ENCODE data around the gene LSM14B.

LSM14B gene

DNA sequence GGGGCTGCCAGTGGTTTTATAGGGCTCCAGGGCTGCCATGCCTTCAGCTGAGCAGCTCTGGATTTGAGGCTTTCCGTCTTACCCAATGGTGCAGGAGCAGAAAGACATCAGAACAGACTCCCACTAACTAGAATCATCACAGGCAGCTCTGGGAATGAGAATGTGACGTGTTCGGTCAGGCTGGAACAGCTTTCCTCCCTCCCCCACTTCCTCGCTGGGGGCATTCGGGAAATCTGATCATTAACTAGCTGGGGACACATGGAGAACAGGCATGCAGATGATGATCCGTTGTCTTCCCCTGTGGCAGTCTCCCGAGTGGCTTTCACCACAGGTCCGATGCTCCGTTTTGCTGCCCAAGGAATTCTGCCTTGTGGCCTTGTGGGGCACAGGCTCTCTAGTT is 55.0 kb downstream of the LSM14B start:
- no peak overlapping the region for H3K9ac ChIP-seq (ENCODE audit: low read length)
- no peaks in the 10 kb centered on the region for H3K9me3 ChIP-seq (ENCODE audit: control insufficient read depth, insufficient read depth, low read depth, low read length)
- H3K27ac ChIP-seq (ENCODE audit: low read depth, low read length), result no peak overlapping the region
- H3K36me3 ChIP-seq (ENCODE audit: control insufficient read depth, insufficient read depth, low read length), result peaks cover 44% of the 10 kb centered on the region
- peaks cover 6% of the 10 kb centered on the region; the same call in 1 of the 2 replicates for H3K4me1 ChIP-seq (ENCODE audit: control insufficient read depth, insufficient read depth, low read length)
- H3K4me3 ChIP-seq (ENCODE audit: low read depth, low read length), result no peak overlapping the region
- H3K27me3 ChIP-seq (ENCODE audit: control insufficient read depth, insufficient read depth, low read length), result no peaks in the 10 kb centered on the region

DNA sequence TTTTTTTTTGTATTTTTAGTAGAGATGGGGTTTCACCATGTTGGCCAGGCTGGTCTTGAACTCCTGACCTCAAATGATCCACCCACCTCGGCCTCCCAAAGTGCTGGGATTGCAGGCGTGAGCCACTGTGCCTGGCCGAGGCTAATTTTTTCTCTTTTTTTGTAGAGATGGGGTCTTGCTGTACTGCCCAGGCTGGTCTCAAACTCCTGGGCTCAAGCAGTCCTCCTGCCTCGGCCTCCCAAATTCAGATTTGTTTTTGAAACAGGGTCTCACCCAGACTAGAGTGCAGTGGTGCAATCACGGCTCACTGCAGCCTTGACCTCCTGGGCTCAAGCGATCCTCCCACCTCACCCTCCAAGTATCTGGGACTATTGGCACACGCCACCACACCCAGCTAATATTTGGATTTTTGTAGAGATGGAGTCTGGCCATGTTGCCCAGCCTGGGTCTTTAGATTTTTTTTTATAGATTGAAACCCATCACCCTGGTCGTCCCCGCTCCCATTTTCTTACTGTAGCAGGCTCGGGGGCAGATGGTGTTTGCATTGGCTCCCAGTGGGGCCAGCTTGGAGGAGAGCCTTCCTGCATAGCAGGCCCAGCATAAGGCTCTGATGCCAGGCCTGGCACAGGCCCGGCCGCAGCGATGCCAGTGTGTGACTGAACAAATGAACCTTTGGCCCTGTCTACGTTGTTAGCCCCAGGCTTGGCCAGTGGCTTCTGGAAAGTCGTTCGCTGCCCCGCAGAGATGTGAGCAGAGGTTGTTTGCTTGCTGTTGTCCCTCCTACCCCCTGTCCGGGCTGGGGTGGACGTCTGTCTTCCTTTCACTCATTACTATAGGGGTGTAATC is 56.3 kb downstream of the LSM14B start:
- H3K9ac ChIP-seq (ENCODE audit: low read length), result no peak overlapping the region
- H3K27ac ChIP-seq (ENCODE audit: low read depth, low read length), result no peak overlapping the region
- peaks cover 7% of the 10 kb centered on the region for H3K4me1 ChIP-seq (ENCODE audit: control insufficient read depth, insufficient read depth, low read length)
- no peaks in the 10 kb centered on the region for H3K27me3 ChIP-seq (ENCODE audit: control insufficient read depth, insufficient read depth, low read length)
- no peaks in the 10 kb centered on the region for H3K9me3 ChIP-seq (ENCODE audit: control insufficient read depth, insufficient read depth, low read depth, low read length)
- H3K4me3 ChIP-seq (ENCODE audit: low read depth, low read length), result no peak overlapping the region
- peaks cover 36% of the 10 kb centered on the region for H3K36me3 ChIP-seq (ENCODE audit: control insufficient read depth, insufficient read depth, low read length)

DNA sequence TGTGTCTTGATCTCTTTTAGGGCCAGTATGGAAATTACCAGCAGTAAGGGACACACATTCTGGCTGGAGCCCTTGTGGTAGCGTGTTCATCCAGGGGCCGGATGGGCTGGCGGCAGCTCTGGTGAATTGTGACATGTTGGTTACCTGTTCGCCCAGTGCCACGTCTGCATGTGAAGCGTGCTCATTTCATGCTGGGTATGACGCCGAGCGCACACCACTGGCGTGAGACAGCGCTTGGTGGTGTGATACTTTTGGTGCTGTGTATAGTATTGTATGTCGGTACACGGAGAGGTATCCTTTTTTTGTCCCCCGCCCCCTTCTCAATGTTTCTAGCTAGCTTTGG is 56.9 kb downstream of the LSM14B start:
- Histone ChIP-seq H3K36me3 (ENCODE audit: control insufficient read depth, insufficient read depth, low read length) (peaks cover 36% of the 10 kb centered on the region), H3K9ac (ENCODE audit: low read length) (no peak overlapping the region)

DNA sequence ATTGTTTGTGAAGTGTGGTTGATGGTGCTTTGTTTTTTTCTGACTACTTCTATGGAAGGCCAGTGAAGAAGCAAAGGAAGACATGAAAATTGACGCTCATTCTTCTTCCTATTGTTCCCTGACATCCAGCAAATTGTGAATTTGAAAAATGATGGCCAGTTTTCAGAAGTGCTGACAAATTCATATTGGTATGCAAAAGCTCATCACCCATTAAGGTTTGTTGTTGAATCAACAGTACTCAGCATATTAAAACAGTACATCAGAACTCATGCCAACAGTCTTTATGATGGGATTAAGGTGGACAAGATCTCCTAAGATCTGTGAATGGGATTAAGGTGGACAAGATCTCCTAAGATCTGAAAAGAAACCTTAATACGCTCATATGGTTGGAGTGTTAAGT is 59.5 kb downstream of the LSM14B start:
- Histone ChIP-seq H3K27me3 (ENCODE audit: control insufficient read depth, insufficient read depth, low read length) (no peaks in the 10 kb centered on the region), H3K36me3 (ENCODE audit: control insufficient read depth, insufficient read depth, low read length) (peaks cover 15% of the 10 kb centered on the region), H3K9me3 (ENCODE audit: control insufficient read depth, insufficient read depth, low read depth, low read length) (no peaks in the 10 kb centered on the region), H3K4me3 (ENCODE audit: low read depth, low read length) (peak overlapping the region; percentile 98), H3K4me1 (ENCODE audit: control insufficient read depth, insufficient read depth, low read length) (peaks cover 11% of the 10 kb centered on the region), H3K27ac (ENCODE audit: low read depth, low read length) (peak overlapping the region; percentile 88; the same call in 1 of the 2 replicates), H3K9ac (ENCODE audit: low read length) (no peak overlapping the region)

More for the DNA sequence above, 56.9 kb downstream of the LSM14B start:
- no peaks in the 10 kb centered on the region for H3K9me3 ChIP-seq (ENCODE audit: control insufficient read depth, insufficient read depth, low read depth, low read length)
- no peaks in the 10 kb centered on the region for H3K27me3 ChIP-seq (ENCODE audit: control insufficient read depth, insufficient read depth, low read length)
- peaks cover 11% of the 10 kb centered on the region for H3K4me1 ChIP-seq (ENCODE audit: control insufficient read depth, insufficient read depth, low read length)
- H3K27ac ChIP-seq (ENCODE audit: low read depth, low read length), result no peak overlapping the region
- no peak overlapping the region for H3K4me3 ChIP-seq (ENCODE audit: low read depth, low read length)

DNA sequence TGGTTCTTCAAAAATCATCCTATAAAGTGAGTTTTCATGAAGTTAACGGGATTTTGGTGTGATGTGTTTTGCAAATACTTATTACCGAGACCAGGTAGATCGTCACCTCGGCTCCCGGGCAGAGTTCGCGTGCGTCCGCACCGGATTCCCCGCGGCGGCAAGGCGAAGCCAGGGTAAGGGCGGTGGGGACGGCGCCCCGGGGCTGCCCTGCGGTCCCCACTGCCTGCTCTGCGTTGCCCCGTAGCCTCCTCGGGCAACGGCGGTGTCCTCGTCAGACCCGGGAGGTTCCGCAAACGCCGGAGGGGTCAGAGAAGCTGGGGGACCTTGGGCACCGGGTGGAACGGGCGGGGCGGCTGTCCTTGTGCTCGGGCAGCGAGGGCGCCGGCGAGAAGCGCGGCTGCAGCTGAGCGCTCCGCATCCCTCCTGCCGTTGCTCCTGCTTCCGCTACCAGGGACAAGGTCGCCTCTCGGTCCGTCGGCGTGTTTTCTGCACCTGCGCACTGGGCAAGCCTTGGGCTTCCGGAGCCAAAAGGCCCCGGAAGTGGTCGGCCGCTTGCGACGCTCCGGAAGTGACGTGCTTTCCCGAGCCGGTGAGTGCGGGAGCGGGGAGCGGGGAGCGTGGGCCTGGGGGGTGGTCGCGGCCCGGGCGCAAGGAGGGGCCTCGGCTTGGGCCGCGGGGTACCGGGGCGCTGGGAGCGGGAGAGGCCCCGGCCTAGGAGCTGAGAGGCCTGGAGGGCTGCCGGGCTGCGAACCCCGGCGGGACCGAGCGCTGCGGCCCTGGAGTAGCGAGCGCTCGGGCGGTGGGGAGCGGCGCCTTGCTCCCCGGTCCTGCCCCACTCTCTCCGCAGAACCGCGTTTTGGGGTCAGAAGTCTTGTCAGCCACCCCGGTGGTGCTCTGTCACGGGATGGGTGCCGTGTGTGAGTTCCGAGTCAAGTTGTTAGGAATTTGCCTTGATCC is 60.5 kb downstream of the LSM14B start, which contains the start of gene MTG2:
Gene MTG2, plus strand, starts transcription at position 560 of the 957 bp plus-strand sequence. CDS start 10,393 bp downstream, outside the sequence.
- H3K27ac ChIP-seq (ENCODE audit: low read depth, low read length), result peak within 1 kb of the TSS; percentile 88
- peaks cover 11% of the 10 kb centered on the region for H3K36me3 ChIP-seq (ENCODE audit: control insufficient read depth, insufficient read depth, low read length)
- H3K9me3 ChIP-seq (ENCODE audit: control insufficient read depth, insufficient read depth, low read depth, low read length), result no peaks in the 10 kb centered on the region
- no peaks in the 10 kb centered on the region for H3K27me3 ChIP-seq (ENCODE audit: control insufficient read depth, insufficient read depth, low read length)
- H3K4me1 ChIP-seq (ENCODE audit: control insufficient read depth, insufficient read depth, low read length), result peaks cover 11% of the 10 kb centered on the region
- H3K9ac ChIP-seq (ENCODE audit: low read length), result peak within 1 kb of the TSS; percentile 90
- H3K4me3 ChIP-seq (ENCODE audit: low read depth, low read length), result peak within 1 kb of the TSS; percentile 98

DNA sequence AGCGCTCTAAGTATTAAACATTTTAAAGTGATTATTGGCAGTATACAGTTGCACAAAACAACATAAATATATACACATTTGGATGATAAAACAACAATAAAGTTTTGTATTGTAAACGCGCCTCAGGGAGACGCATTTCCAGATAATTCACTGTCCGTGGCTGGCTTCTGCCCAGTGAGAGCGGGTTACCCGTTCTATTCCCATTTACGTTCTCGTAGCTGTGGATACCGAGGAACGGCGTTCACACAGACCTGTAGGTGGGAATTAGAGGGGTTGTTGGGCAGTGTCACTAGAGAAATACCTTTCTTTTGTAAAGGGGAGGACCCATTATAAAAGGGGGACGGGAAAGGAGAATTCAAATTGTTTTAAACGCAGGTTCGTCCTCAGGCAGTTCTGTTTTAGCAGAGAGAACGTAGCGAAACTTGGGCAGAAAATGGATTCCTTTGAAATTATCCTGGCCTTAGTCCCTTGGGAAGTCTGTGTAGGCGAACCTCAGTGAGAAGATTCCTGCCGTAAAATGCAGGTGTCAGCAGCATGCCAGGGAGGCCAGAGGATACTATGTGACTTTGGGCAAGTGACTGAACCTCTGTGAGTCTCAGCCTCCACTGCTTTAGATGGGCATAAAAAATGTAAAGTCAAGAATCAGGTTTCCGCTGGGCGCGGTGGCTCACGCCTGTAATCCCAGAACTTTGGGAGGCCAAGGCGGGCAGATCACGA is 61.3 kb downstream of the LSM14B start:
- Histone ChIP-seq H3K36me3 (ENCODE audit: control insufficient read depth, insufficient read depth, low read length) (peaks cover 11% of the 10 kb centered on the region), H3K9ac (ENCODE audit: low read length) (peak overlapping the region; percentile 90), H3K4me3 (ENCODE audit: low read depth, low read length) (peak overlapping the region; percentile 98), H3K4me1 (ENCODE audit: control insufficient read depth, insufficient read depth, low read length) (peaks cover 11% of the 10 kb centered on the region), H3K9me3 (ENCODE audit: control insufficient read depth, insufficient read depth, low read depth, low read length) (no peaks in the 10 kb centered on the region), H3K27ac (ENCODE audit: low read depth, low read length) (peak overlapping the region; percentile 88), H3K27me3 (ENCODE audit: control insufficient read depth, insufficient read depth, low read length) (no peaks in the 10 kb centered on the region)

All from HUES6 (cell line).